ENCODE measurements around the gene MYH9.

MYH9 gene

DNA sequence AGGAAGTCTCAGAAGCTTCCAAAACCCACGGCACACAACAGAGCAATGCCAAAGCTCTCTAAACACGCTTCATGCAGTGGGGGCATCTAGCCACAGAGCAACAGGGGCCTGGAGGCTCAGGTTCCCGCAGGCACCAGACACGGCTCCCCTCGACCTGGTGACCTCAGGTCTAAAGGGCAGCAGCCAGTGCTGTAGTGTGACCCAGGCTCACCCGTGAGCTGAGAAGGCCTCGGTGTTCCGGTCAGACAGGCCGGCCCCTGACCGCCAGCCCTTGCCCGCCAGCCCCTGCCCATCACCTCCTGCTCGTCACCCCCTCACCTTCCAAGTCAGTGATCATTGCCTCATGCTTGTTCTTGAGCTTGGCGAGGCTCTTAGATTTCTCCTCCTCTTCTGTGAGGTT lies 89.2 kb downstream of the MYH9 start:
- Histone ChIP-seq H3K9me2 (replicated peaks; ENCODE audit: insufficient read depth, low read length) (no peaks in the 10 kb centered on the region), H3K27ac (ENCODE audit: low read depth, low read length) (no peak overlapping the region), H2AFZ (ENCODE audit: low read depth, low read length, severe bottlenecking) (no peak overlapping the region), H3F3A (ENCODE audit: insufficient read depth) (no peaks in the 10 kb centered on the region; the same call in none of the 2 replicates), H3K4me2 (ENCODE audit: low read depth, low read length, poor library complexity, severe bottlenecking) (no peak overlapping the region), H3K4me3 (ENCODE audit: insufficient read depth, low read length, poor library complexity, severe bottlenecking) (no peak overlapping the region), H3K9ac (ENCODE audit: low read length) (no peak overlapping the region), H3K27me3 (ENCODE audit: low read length) (no peaks in the 10 kb centered on the region), H4K20me1 (ENCODE audit: low read depth, low read length) (no peaks in the 10 kb centered on the region), H3K9me3 (ENCODE audit: insufficient read depth, low read length) (no peaks in the 10 kb centered on the region), H3K79me2 (ENCODE audit: insufficient read depth, low read length) (peaks cover 3% of the 10 kb centered on the region; the same call in 1 of the 2 replicates), H3K36me3 (ENCODE audit: low read length) (peaks cover 34% of the 10 kb centered on the region)
- TF ChIP-seq EZH2phosphoT487 (conservative IDR thresholded peaks at IDR 0.05; ENCODE audit: low read length) = no peak
- TF ChIP-seq, protein P1, sequence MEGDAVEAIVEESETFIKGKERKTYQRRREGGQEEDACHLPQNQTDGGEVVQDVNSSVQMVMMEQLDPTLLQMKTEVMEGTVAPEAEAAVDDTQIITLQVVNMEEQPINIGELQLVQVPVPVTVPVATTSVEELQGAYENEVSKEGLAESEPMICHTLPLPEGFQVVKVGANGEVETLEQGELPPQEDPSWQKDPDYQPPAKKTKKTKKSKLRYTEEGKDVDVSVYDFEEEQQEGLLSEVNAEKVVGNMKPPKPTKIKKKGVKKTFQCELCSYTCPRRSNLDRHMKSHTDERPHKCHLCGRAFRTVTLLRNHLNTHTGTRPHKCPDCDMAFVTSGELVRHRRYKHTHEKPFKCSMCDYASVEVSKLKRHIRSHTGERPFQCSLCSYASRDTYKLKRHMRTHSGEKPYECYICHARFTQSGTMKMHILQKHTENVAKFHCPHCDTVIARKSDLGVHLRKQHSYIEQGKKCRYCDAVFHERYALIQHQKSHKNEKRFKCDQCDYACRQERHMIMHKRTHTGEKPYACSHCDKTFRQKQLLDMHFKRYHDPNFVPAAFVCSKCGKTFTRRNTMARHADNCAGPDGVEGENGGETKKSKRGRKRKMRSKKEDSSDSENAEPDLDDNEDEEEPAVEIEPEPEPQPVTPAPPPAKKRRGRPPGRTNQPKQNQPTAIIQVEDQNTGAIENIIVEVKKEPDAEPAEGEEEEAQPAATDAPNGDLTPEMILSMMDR (IDR thresholded peaks at IDR 0.05; ENCODE audit: insufficient read depth, low read length, poor library complexity, severe bottlenecking) = no peak

DNA sequence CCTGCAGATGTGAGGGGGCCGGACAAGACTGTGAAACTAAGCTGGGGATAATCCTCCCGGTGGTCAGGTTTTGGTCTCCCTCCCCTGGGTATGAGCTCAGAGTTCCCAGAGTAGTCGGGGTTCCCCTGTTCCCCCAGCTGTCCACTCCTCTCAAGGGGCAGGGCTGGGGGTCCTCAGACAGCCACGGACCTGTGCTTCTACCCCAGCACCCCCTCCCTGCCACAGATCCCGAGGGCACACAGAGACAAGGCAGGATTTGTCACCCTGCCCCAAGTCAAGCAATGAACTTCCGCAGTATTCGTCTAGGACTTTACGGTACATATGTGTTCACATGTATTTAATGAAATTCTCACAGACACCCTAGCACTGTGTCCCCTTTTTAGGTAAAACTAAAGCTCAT lies 89.6 kb downstream of the MYH9 start:
- Histone ChIP-seq H3K27ac (ENCODE audit: low read depth, low read length) (no peak overlapping the region), H3F3A (ENCODE audit: insufficient read depth) (no peaks in the 10 kb centered on the region; the same call in none of the 2 replicates), H3K4me3 (ENCODE audit: insufficient read depth, low read length, poor library complexity, severe bottlenecking) (no peak overlapping the region), H3K9me3 (ENCODE audit: insufficient read depth, low read length) (no peaks in the 10 kb centered on the region), H3K9ac (ENCODE audit: low read length) (no peak overlapping the region), H3K79me2 (ENCODE audit: insufficient read depth, low read length) (peaks cover 3% of the 10 kb centered on the region; the same call in 1 of the 2 replicates), H4K20me1 (ENCODE audit: low read depth, low read length) (no peaks in the 10 kb centered on the region), H3K27me3 (ENCODE audit: low read length) (no peaks in the 10 kb centered on the region), H3K36me3 (ENCODE audit: low read length) (peaks cover 34% of the 10 kb centered on the region), H2AFZ (ENCODE audit: low read depth, low read length, severe bottlenecking) (no peak overlapping the region), H3K4me2 (ENCODE audit: low read depth, low read length, poor library complexity, severe bottlenecking) (no peak overlapping the region), H3K9me2 (replicated peaks; ENCODE audit: insufficient read depth, low read length) (no peaks in the 10 kb centered on the region)
- no peak for TF ChIP-seq EZH2phosphoT487 (conservative IDR thresholded peaks at IDR 0.05; ENCODE audit: low read length)
- TF ChIP-seq, protein P1 (IDR thresholded peaks at IDR 0.05; ENCODE audit: insufficient read depth, low read length, poor library complexity, severe bottlenecking) = no peak

DNA sequence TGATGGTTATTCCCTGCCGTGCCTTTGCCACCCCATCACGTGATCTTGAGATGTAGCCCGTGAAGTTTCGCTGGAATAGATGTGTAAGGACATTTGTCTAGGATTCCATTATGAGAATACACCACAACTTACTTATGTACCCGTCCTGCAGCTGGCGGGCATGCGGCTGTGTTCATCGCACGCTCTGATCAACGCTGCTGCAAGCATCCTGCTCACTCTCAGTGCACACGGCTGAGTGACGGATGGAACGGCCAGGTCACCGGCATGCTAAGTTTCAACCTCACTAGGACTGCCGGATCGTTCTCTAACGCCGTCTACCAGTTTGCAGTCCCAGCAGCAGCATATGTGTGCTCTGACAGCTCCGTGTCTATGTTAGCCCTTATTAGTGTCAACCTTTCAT lies 90.2 kb downstream of the MYH9 start:
- Histone ChIP-seq H3K79me2 (ENCODE audit: insufficient read depth, low read length) (peaks cover 3% of the 10 kb centered on the region; the same call in 1 of the 2 replicates), H3K9ac (ENCODE audit: low read length) (no peak overlapping the region), H3K27me3 (ENCODE audit: low read length) (no peaks in the 10 kb centered on the region), H3K36me3 (ENCODE audit: low read length) (peaks cover 38% of the 10 kb centered on the region), H3K4me2 (ENCODE audit: low read depth, low read length, poor library complexity, severe bottlenecking) (no peak overlapping the region), H3K4me3 (ENCODE audit: insufficient read depth, low read length, poor library complexity, severe bottlenecking) (no peak overlapping the region), H3K9me3 (ENCODE audit: insufficient read depth, low read length) (no peaks in the 10 kb centered on the region), H3K27ac (ENCODE audit: low read depth, low read length) (no peak overlapping the region), H2AFZ (ENCODE audit: low read depth, low read length, severe bottlenecking) (no peak overlapping the region), H3K9me2 (replicated peaks; ENCODE audit: insufficient read depth, low read length) (no peaks in the 10 kb centered on the region), H3F3A (ENCODE audit: insufficient read depth) (no peaks in the 10 kb centered on the region; the same call in none of the 2 replicates), H4K20me1 (ENCODE audit: low read depth, low read length) (no peaks in the 10 kb centered on the region)
- TF ChIP-seq EZH2phosphoT487 (conservative IDR thresholded peaks at IDR 0.05; ENCODE audit: low read length) = no peak
- TF ChIP-seq, protein P1 (IDR thresholded peaks at IDR 0.05; ENCODE audit: insufficient read depth, low read length, poor library complexity, severe bottlenecking) = no peak

All from SU-DHL-6 (cell line).